GM18519 (cell line): ENCODE data around the gene ST8SIA5.

Experiments
- ATAC-seq: cut with Tn5 transposase; IDR thresholded peaks from one replicate; pipeline ENCODE4 v1.9.1; 2021; ENCODE audit warnings: mild to moderate bottlenecking, moderate library complexity; ENCODE audit not compliant: unreplicated experiment, low FRiP score

Gene ST8SIA5

DNA sequence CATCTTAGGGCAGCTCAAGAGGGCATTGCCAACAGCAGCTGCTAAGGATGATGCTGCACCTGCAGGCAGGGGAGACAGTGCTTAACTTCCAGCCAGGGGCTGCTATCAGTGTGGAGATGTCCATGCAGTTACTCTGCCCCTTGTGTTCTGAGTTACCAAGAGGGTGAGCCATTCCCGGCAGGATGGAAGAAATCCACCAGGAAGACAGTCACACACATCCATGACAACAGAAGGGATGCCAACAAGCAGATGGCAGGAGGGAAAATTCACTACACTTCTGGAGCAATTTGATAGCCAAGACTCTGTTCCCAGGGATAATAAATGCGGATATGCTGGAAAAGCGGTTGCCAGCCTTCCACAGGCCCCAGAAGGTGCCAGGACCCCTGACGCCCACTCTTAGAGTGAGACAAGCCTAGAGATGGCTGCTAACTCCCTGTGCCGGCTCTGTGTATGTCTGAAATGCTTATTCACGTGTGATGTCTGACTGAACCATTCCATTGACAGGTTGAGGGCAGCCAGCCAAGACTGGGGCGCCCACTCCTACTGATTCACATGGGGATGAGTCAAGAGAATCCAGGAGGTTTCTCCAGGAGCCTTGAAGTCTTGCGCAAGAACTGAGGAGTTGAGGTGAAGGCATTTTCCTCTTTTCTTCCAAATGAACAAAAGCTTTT is 124.3 kb downstream of the ST8SIA5 start:
- ATAC-seq = no peak

DNA sequence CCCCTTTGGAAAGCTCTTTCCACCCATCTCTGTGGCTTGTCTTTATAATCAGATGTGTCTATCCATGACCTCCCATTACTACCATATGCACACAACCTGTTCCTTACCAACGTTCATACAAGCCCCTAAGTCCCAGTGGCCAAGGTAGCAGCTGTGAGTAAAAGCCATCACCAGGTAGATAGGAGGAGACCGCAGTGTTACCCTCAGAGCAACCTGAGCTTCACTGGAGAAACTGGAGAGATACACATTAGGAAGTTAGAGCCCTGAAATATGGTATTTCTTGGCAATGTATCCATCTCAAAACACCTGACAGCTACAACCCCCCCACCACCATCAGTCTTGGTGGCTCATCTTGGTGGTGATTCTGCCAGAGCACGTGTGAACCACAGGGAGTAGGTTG is 125.9 kb downstream of the ST8SIA5 start:
- ATAC-seq = no peak

DNA sequence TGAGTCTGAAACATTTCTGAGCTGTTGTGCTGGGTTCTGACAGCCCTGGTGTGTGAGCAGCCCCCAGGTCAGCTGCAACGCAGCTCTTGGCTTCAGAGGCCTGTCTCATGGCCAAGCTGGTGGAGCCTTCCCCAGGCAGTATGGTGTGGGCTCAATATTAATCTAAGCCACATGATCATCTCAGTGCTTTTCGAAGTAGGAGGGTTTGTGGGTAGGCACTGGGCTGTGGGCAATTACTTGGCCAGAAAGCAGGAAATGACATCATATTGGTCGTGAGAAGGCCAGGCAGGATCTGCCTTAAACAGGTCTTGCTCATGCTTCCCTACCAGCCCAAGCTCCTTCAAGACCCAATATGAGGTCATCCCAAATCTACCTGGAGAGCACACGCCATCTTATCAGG is 126.7 kb downstream of the ST8SIA5 start:
- ATAC-seq = no peak

DNA sequence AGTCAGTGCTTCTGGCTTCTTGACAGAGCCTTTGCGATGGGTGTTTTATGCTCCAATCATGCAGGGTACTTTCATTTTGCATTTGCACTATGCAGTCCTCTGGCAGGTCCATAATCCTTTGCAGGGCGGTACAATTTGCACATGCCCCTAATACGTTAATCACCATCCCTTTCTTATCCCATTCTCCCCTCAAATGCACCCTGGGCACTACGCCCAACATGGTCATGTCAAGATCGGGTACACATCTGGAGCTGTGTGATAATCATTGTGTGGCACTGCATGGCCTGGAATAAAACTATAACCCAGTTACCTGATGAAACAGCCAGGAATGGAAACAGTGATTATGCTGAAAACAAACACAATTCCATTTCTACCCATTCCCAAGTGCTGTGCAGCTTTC is 127.5 kb downstream of the ST8SIA5 start:
- ATAC-seq = no peak

DNA sequence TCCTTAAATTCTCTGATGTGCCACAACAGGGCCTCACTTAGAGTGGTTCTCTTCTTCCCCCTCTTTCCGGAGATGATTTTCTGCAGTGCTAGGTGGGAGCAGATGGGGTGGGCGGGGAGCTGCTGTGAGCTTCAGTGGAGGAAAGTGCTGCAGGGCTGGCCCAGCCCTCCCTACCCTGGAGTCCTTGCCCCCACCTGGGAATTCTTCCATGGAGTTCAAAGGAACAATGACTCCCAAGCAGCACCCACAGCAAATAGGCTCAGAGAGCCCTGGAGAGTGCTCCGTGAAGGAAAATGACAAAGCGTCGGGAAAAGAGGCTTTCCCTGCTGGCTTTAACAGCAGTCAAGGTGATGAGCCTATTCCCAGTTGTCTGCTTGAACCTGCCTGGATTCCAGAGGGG is 128.6 kb downstream of the ST8SIA5 start:
- ATAC-seq = no peak

DNA sequence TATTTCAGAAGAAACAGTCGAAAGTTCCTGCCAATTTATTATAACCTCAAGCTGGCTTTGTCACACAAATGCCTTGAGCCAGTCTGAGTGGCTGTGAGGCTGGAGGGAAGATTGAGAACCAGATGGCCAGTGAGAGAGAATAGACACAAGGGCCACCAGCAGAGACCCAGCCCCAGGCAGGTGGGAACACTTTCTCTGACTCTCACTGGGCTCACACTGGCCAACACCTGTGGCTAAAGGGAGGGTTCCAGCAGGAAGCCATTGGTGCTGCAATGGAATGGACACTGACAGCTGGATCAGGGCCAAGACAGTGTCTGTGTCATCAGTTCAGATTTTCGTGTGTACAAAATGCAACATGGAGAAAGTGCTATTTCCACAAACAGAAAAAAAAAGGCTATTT is 129.7 kb downstream of the ST8SIA5 start:
- ATAC-seq = no peak

DNA sequence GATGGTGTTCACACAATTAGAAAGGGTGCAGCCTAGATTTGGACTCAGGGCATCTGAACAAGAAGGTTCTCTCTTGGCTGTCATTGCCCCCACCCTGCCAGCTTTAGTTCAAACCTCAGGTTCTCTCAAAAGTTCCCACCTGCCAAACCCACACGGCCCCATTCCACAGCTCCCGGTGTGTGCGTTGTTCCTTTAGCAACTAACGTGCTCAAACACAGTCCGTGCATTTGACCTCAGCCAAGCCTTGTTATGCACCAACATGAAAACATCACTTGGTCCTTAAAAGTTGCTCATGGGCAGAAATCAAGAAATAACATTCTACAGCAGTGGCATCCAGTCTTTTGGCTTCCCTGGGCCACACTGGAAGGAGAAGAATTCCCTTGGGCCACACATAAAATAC is 131.8 kb downstream of the ST8SIA5 start:
- ATAC-seq = no peak

DNA sequence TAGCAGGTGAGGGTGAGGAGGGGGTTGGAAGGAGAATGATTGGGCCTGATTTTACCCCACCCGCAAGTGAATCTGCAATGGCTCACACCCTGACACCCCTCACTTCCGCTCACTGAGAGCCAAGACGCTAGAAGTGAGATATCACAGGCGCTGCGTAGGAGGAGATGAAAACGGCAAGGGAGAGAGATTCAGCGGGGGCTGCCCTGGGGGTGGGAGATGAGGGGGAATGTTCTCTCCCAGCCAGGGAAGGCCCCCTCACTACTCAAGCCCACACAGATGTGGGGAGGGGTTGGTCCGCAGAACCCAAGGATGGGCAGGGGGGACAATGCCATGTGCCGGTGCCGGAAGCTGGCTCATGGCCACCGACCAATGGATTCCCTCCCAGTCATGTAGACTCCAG is 132.7 kb downstream of the ST8SIA5 start:
- ATAC-seq = no peak

DNA sequence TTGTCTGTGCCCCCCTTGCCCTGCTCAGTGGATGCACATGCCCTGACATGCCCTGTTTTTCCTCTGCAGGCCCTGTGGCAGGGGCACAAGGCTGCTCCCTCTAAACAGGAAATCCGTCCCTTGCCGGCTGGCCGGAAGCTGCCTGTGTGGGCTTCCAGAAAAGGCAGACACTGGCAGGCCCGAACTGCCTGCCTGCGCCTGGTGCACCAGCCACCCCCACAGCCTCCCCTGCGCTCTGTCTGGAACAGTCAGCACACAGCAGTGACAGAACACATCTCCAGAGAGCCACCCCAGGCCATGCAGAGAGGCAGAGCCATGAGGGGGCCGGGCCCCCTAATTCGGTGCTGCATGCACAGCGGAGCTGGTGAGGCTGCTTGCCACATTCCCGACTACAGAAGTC is 133.3 kb downstream of the ST8SIA5 start:
- no peak for ATAC-seq

DNA sequence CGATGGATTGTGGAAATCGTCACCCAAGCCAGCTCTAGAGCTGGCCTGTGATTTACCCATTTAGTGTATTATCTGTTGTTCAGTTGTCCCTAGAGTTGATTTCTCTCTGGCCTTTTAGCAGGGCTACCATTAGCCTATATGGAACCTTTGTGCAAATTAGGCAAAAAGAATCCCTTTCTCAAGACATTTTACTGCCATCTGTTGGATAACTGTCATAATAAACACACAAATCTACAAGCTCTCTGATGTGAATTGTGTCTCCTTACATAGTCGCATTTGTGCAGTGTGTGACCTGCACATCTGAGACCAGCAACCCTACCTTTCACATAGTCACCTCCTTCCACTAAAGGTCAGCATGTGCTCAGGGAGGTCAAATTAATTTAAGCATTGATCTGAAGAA is 133.9 kb downstream of the ST8SIA5 start:
- no peak for ATAC-seq

DNA sequence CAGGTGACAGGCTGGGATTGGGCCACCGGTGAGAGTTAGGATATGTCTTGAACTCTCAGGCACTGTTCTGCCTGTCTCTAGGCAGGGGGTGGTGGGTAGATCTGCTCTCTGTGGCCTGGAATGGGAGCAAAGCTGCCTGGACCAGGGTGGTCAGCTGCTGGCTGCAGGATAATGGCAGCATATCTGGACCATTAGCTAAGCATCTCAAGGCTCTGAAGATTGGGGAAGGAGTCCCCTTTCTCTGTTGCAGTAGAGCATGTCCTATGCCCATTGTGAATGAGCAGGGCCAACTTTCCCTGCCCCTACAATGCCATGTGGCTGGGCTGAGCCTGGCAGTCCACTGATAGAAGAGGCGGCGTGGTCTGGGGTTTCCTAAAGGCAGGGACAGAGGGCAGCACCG is 134.4 kb downstream of the ST8SIA5 start:
- no peak for ATAC-seq

DNA sequence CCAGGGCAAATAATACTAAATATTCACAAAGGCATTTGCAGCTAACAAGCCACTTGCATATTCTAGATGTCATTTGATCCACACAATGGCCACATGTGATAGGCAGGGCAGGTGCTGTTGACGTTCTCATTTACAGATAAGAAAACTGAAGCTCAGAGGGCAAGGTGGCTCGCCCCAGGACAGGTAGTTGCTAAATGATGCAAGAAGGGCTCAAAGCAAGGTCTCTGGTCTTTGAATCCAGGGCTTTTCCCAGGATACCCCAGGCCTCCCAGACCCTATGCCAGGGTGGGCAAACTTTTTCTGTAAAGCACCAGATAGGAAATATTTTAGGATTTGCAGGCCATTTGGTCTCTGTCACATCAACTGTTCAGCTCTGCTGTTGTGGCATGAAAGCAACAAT is 135.0 kb downstream of the ST8SIA5 start:
- no peak for ATAC-seq

DNA sequence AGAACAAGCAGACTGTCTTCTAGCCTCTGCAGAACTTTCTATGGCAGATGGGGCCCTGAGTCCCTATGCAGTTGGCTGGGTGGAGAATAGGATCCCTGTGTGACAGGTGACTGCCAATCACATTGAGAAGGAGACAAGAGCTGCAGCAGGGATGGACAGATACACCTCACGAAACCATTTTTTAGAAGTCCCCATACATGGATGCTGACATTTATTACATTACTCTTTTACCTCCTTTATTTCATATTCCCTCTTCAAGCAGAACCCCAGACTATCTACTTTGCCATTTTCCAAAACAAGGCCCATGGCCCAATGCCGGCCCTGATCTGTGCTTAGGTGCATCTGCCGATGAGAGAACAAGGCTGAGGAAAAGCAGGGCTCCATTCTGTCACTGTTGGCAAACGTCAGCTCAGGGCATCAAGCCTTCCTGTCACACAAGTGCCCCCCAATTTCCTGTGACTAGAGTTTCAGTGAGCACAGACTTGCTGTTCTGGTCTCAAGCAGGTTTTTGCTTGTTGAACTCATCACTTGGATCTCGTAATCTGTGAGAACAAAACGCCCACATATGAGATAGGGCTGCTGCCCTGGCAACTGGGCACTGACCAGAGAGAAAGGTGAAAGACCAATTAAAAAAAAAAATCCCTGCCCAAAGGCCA is 135.6 kb downstream of the ST8SIA5 start:
- ATAC-seq = no peak

DNA sequence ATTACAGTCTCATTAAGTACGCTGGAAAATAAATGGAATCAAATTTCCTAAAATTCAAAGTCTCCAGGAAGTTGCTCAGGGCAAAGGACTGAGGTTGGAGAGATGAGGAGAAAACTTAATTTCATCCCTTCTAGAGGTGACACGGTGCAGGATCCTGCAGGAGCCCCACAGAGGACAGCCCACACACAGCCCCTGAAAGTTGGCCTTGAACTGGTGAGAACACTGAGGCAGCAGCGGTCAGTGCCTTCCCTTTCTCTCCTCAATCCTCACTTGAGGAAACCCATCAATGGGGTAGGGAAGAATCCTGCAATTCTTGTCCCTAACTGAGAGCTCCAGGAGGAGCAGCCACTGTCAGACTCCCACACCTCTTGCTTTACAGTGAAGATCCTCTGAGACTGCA is 137.3 kb downstream of the ST8SIA5 start:
- ATAC-seq = no peak
